Skin of body (tissue), 2 donors: Measurements from ENCODE around the gene TRIM39. TPM values are rescaled to one million over a fixed set of nuclear protein-coding genes. Genes with fewer than 3 reads are reported as not detected.
A peak's percentile ranks its signal among the peaks of the same experiment; 100 is the strongest.

Experiments
- DNase-seq: peaks from one replicate; lab custom pipeline; 2025; lab: John Stamatoyannopoulos, UW
- total RNA-seq: library from RNA; depleted of rRNA; stranded (reverse); fragments of >200 nt; gene quantifications from one replicate; pipeline ENCODE4 v1.2.3, GENCODE V29; 2014

Gene TRIM39
- total RNA-seq, 1 donor from 2014 or later = 5.5 TPM

DNA sequence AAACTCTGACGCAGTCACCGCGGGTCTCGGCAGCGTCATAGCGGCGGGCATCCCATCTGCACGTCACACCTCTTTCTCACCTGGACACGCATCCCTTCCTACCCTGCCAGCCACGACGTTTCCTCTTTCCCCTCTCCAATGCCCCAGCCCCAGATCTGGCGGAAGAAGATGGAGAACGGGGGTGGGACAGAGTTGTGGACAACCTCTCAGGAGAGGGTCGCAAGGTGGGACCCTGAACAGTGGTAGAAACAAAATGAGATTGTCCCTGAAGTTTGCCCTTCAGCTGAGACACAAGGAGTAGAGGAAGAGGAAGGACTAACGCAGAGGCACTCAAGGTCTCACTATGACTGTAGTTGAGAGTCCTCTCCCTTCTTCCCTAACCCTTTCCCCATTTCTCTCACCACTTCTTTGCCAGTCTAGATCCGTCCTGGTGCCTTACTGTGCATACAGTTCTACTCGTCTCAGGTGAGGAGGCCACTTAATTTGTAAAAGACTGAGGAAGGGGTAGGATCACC, 562 bp downstream of the TRIM39 start:
- no peak for DNase-seq

DNA sequence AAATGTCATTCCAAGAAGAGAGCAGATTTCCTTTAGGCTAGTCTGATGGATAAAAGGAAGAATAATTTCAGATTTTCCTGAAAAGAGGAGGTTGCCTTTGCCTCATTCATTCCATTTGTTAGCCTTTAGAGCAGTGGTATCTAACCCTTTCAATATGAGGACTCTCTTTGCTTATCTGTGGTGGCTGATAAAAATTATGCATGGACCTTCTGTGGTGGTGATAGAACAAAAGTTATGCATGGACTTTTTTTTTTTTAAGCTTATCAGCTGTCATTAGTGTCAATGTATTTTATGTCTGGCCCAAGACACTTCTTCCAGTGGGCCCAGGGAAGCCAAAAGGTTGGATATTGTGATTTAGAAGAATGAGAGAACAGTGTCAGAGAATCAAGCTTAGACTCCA, 1.7 kb downstream of the TRIM39 start:
- DNase-seq = no peak

DNA sequence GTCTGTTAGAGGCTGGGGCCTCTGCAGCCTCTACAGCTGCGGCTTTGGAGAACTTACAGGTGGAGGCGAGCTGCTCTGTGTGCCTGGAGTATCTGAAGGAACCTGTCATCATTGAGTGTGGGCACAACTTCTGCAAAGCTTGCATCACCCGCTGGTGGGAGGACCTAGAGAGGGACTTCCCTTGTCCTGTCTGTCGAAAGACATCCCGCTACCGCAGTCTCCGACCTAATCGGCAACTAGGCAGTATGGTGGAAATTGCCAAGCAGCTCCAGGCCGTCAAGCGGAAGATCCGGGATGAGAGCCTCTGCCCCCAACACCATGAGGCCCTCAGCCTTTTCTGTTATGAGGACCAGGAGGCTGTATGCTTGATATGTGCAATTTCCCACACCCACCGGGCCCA, 2.6 kb downstream of the TRIM39 start:
- no peak for DNase-seq

DNA sequence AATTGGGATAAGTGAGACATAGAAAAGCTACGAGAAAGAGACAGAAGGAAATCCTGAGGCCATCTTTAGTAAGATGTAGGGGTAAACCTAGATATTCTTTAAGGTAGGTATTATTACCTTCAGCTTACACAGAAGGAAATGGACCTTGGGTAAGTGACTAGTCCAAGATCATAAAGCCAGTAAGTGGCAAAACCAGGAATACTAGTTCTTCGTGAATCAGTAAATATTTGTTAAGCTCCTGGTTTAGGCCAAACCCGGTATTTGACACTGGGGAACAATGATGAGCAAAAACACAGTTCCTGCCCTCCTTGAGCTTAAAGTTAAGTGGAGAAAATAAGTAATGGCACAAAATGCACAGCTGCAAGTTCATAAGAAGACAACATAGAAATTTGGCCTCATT, 5.3 kb downstream of the TRIM39 start:
- no peak for DNase-seq

DNA sequence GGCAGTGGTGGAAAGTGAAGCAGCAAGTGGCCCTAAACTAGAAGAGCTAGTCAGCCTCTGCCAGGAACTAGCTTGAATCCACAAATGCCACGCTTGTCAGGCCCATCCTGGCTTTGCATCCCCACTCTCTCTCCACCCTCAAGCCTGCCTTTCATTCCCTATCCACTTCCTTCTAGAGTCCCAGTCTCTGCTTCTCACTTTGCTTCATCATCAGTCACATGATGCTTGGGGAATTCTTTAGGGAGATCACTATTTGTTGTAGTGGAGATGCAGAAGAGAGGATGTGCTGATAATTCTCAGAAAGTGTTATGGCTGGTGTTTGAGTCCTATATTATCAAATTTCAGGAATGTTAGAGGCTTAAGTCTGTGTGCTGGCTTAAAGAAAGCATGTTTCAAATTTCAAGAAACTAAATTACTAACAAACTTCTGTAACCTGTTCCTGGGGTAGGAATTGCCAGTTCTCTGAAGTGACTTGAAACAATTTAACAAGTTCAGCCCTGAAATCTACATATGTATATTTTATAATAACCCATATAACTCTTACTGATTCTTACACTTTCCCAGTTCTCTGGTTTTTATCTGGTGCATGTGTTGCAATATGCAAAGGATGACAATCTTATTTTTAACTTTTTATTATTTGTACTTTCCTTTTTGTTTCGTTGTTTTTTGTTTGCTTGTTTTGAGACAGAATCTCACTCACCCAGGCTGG, 7.5 kb downstream of the TRIM39 start:
- DNase-seq = no peak

DNA sequence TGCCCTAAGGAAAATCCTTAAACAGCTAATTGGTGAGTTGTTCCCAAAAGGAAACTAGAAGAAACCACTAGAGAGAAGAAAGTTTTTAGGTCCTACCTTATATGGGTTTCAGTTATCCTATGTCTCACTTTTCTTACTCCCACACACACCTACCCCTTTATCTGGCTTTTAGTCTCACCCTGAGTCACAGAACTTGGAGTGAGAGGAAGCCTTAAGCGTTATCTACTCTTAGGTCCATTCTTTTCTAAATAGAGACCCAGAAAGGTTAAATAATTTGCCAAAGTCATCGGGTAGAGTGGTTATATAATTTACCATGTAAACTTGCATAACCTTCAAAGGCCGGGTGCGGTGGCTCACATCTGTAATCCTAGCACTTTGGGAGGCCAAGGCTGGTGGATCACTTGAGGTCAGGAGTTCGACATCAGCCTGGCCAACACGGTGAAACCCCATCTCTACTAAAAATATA, 13.9 kb downstream of the TRIM39 start:
- DNase-seq = no peak

DNA sequence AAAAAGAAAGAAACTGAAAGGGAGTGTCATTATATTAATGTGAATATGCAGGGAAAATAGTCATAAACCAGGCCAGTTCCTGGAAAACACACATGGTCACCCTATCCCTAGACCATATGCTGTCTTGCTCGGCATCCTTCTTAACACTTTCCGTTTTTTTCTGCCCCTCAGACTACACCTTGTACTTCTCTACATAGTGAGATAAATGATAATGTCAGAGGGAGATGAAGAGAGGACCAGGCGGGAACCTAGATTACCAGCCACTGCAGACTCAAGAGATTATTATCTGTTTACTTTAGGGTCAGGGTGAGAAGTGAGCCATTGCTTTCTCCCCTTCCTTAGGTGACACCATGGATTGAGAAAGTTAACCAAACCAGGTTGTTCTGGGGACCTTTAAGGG, 14.5 kb downstream of the TRIM39 start:
- no peak for DNase-seq

DNA sequence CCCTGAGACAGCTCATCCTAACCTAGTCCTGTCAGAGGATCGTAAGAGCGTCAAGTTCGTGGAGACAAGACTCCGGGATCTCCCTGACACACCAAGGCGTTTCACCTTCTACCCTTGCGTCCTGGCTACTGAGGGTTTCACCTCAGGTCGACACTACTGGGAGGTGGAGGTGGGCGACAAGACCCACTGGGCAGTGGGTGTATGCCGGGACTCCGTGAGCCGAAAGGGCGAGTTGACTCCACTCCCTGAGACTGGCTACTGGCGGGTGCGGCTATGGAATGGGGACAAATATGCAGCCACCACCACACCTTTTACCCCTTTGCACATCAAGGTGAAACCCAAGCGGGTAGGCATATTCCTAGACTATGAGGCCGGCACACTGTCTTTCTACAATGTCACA, 15.0 kb downstream of the TRIM39 start:
- no peak for DNase-seq

DNA sequence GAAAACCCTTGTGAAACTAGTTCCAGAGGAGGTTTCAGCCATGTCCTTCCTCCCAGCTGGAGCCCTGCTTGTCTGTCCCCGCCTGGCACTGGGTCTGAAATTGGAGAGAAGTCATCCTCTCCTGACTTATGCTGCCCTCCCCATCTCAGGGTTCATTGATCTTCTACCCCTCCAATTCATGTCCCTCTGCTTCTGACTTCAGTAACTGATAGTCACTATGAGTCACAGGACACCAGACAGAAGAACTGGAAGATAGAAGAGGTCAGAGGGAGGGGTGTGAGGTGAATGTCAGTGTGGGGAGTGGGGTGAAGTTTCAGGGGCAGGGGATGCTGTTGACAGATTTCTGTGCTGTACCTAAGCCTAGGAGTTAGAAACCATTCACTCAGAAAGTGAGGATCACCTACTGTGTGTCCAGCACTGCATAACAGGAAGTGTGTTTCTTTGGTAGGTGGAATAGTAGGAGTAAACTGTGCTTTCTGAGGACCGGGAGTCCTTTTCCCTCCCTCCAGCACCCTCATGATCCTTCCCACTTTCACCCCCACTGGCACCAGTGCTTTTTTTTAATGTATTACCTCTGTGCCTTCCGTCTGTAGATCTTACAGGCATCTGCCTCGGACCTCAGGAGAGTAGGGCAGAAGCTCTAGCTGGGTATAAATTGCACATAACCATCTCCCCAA, 17.6 kb downstream of the TRIM39 start:
- DNase-seq = no peak

DNA sequence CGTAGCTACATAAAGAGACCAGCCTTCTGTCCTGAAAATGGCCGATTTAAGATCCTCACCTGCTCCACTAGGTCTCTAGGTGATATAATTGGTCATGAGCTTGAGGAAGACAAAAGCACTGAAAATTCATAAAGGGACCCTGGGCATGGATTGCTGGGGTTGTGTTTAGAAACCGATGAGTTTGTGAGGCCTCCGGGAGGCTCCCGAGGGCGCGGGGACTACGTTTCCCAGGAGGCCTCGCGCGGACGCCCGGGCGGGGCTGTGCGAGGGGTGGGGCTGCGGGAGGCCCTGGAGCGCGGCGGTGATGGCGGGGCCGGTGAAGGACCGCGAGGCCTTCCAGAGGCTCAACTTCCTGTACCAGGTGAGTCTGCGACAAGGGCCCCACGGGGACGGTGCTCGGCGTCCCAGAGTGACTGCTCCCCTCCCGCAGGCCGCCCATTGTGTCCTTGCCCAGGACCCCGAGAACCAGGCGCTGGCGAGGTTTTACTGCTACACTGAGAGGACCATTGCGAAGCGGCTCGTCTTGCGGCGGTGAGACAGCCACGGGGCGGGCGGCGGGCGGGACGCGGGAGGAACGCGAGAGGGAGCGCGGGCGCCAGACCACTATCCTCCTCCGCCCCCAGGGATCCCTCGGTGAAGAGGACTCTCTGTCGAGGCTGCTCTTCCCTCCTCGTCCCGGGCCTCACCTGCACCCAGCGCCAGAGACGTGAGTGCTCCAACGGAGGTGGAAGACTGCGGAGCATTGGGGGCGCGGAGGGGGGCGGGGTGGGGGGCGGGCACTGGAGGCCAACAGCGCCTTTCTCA, 18.3 kb downstream of the TRIM39 start, which contains the start of gene RPP21:
RPP21 (plus strand) TSS at position 289 of the 804 bp plus-strand sequence; CDS start at position 305, 16 bp downstream.
- peak; percentile 61 for DNase-seq

DNA sequence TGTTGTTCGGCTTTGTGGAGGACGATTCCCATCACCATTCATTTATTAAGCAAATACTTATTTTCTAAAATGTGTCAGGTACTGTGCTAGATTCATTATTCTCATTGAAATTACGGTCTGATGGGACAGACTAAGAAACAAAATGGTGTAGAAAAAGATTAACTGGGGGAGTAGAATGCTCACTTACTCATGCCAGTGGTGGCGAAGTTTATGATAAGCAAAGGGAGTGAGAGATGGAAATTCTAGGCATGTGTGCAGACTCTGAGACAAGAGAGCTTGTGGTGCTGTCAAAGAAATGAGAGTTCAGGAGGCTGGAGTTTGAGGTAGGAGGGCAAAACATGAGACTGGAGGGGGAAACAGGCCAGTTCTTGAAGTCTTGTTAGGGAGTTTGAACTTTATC, 19.1 kb downstream of the TRIM39 start:
- DNase-seq = no peak

DNA sequence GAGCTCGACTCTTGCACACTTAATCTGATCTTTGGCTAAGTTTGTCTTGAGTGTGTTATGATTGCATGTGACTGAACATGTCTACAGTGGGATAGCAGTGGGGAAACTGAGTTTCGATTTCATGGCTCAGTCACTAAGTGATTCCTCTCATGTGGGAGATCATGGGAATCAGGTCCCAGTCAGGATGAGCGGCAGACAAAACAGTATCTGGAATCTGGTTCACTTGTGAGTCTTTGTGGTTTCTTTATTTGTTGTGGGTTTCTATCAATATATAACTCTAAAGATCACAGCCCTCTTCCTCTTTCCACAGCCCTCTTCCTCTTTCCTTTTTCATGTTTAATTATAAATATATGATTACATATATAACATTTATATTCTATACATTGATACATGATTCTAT, 22.2 kb downstream of the TRIM39 start:
- no peak for DNase-seq

DNA sequence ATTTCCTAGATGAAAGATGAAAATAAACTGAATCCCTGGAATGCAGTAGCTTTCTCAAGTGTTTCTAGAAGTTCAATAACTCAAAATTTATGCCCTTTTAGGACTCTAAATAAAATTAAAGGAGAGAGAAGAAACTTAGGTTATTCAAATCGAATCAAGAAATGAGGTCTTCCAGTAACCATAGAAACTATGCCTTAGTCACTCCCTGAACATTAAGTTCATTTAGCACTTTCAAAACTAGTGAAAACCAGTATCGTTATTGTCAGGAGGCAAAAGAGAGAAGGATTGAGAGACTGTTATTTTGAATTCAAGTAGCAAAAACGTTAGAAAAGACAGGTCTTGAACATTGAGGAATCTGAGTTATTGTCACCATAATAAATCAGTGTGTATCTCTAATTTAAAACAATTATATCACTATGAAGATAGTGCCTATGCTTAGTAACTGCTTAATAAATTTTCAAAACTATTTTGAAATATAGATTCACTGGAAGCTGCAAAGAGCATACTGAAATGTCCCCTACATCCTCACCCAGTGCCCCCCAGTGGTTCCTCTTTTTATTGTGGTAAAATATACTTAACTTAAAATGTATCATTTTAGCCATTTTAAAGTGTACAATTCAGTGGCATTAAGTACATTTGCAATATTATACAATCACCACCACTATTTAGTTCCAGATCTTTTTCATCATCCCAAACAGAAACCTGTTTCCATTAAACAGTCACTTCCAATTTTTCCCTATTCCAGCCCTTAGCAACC, 22.9 kb downstream of the TRIM39 start:
- no peak for DNase-seq

DNA sequence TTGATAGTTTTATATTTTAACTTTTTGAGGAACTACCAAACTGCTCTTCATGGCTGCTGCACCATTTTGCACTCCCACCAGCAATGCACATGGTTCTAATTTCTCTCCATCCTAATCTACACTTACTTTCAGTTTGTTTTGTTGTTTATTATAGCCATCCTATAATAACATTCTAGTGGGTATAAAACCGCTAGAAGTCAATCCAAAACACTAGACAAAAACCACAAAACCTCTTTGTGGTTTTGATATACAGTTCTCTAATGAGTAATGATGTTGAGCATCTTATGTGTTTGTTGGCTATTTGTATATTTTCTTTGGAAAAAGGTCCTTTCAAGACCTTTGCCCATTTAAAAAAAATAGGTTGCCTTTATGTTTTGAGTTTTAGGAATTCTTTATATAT, 23.8 kb downstream of the TRIM39 start:
- no peak for DNase-seq

DNA sequence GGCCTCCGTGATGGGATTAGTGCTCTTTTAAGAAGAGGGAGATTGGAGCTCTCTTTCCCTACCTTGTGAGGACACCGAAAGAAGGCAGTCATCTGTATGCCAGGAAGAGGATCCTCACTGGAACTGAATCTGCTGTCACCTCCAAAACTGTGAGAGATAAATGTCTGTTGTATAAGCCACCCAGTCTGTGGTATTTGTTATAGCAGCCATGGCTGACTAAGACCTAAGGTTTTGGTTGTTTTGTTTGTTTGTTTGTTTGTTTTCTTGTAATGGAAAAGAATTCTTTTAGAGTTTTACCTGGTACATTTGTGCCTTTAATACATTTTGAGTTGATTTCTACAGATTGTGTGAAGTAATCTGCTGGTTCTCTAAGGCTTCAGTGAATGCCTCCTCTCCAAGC, 25.8 kb downstream of the TRIM39 start:
- DNase-seq = no peak

DNA sequence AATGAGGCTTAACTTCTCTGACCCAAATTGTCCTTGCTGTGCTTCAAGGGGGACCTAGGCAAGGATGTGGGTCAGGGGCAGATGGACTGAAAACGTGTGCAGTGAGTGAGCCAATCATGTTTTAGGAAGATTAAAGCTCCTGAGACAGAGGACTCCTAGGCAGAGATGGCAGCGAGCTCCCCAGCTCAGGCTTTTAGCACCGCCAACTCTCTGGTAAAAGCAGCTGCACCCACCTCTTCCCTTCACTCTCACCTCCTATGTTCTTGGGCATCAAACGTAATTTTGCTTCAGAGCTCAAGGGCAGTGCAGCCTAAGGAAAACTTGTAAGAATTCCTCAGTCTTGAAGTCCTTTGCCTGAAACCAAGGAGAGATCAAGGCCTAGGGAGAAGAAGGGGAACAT, 28.6 kb downstream of the TRIM39 start:
- DNase-seq = no peak

DNA sequence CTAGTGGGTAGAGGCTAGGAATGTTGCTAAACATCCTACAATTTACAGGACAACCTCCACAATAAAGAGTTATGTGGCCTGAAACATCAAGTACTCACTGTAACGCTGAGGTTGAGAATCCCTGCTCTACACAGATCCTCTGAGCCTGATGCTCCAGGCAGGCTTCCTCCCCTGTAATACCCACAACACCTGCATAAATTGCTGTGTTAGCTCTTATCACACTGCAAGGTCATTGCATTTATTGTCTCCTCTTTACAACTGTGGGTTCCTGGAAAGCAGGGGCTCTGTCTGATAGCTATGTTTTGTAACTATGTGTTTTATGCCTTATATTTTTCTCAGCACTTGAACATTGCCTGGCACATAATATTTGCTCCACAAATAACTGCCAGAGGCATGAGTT, 29.8 kb downstream of the TRIM39 start:
- no peak for DNase-seq

DNA sequence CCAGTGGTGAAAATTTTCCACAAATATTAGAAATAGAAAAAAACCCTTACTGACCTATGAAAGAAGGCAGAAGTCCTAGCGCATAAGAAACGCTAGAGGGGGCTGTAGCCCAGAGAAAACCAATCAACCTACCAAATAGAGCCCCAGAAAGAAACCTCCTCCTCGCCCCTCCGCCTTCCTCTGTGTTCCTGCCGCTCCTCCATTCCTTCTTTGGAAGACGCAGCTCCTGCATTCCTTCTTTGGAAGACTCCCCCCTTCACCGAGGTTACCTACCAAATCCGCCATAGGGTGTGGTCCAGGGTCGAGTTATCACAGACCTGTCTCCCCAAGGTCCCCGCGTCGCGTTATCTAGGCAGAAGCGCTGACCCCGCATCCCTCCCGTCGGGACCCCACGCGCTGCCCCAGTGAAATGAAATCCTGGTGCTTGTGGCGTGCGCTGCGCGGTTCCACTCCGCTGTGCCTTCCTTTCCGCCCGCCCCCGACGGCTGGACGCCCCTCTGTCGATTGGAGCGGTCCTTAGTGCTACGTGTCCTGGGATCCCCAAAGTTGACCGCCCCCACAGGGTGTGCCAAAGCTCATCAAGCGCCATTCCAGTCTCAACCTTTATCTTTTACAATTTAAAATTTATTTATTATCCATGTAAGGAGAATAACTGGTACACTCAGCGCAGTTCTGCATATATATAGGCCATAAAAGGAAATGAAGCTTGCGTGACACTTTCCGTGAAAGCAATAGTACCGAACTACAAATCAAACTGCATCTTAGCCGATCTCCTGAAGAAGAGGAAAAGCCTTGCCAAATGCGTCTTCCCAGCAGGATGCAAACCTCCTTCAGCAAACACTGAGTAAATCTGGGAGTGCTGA, 31.2 kb downstream of the TRIM39 start:
- peak; percentile 39 for DNase-seq

DNA sequence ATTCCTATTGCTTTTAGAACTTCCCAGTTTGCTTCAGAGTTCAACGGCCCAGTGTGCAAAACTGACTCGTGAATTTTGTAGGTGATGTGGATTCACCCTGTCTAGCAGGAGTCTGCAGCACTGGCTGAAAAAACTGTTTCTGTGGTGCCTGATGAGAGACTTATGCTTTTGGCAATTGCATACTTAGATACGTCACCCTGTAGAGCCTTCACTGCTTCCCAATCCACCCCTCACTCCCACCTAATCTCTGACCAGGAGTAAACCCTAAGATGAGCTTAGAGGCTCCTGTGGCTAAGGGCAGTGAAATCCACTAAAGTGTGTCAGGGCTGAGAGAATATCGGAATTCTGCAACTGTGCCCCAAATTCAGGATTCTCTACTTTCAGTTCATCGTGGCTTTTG, 32.5 kb downstream of the TRIM39 start:
- no peak for DNase-seq

DNA sequence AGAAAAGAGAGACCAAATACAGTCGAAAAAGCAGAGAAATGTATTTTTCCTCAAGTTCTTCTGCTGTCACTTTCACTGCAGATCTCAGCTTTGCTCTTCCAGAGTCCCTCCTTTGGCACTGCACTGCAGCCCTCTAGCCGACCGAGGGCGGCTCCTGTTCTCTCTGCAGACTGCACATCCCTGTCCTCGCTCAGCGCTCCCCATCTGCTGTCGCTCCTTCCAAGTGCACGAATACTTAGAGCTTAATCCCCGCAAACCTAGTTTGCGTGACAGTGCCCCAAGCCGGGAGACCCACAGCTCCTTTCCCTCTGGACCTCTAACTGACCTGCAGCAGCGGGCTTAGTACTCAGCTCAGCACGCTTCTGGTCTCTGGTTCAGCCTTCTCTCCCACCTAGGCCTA, 33.4 kb downstream of the TRIM39 start:
- DNase-seq = no peak
